GOT3 (cell line): ENCODE data around the gene HMGA1.
"Not testable (repeated sequence)": the region's sequence is repeated elsewhere in the genome, so short reads cannot be mapped to it uniquely, and the experiment has no call there.

Source experiments
- DNase-seq: peaks from one replicate; lab custom pipeline; 2025; ENCODE audit warnings: mixed read lengths; lab: John Stamatoyannopoulos, UW

Gene HMGA1

DNA sequence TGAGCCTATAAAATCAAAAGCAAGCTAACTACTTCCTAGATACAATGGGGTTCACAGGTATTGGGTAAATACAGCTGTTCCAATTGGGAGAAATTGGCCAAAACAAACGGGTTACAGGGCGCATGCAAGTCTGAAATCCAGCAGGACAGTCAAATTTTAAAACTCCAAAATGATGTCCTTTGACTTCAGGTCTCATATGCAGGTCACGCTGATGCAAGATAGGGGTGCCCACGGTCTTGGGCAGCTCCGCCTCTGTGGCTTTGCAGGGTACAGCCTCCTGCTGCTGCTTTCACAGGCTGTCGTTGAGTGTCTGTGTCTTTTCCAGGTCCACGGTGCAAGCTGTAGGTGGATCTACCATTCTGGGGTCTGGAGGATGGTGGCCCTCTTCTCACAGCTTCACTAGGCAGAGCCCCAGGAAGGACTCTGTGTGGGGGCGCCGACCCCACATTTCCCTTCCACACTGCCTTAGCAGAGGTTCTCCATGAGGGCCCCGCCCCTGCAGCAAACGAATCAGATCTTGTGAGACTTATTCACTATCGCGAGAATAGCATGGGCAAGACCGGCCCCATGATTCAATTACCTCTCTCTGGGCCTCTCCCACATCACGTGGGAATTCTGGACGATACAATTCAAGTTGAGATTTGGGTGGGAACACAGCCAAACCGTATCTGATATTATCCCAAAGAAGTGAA, 24.0 kb downstream of the HMGA1 start:
- DNase-seq, result no peak

DNA sequence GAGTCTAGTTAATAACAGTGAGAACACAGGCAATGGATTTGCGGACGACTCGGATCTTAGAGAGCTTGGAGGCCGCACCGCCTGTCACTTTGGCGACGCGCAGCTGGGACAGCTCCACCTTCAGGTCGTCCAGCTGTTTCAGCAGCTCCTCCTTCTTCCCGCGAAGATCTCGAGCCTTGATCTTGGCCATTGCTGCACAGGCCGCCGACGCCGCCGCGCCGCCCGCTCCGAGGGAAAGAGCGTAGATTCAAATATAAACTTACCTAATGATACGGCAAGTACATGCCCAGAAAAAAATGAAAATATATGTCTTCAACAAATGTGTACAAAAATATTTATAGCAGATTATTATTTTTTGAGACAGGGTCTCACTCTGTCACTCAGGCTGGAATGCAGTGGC, 26.8 kb downstream of the HMGA1 start:
- not testable (repeated sequence) for DNase-seq

DNA sequence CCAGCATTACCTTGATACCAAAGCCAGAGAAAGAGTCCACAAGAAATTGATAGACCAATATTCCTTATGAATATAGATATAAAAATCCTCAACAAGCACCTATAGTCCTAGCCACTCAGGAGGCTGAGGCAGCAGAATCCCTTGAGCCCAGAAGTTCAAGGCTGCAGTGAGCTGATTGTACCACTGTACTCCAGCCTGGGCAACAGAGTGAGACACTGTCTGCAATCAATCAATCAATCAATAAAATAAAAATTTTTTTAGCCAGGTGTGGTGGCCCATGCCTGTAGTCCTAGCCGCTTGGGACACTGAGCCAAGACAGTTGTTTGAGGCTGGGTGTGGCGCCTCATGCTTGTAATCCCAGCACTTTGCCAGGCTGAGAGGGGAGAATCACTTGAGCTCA, 31.1 kb downstream of the HMGA1 start:
- no peak for DNase-seq

DNA sequence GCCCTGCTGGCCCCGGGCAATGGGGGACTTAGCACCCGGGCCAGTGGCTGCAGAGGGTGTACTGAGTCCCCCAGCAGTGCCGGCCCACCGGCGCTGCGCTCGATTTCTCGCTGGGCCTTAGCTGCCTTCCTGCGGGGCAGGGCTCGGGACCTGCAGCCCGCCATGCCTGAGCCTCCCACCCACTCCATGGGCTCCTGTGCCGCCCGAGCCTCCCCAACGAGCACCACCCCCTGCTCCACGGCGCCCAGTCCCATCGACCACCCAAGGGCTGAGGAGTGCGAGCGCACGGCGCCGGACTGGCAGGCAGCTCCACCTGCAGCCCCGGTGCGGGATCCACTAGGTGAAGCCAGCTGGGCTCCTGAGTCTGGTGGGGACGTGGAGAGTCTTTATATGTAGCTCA, 32.5 kb downstream of the HMGA1 start:
- not testable (repeated sequence) for DNase-seq

DNA sequence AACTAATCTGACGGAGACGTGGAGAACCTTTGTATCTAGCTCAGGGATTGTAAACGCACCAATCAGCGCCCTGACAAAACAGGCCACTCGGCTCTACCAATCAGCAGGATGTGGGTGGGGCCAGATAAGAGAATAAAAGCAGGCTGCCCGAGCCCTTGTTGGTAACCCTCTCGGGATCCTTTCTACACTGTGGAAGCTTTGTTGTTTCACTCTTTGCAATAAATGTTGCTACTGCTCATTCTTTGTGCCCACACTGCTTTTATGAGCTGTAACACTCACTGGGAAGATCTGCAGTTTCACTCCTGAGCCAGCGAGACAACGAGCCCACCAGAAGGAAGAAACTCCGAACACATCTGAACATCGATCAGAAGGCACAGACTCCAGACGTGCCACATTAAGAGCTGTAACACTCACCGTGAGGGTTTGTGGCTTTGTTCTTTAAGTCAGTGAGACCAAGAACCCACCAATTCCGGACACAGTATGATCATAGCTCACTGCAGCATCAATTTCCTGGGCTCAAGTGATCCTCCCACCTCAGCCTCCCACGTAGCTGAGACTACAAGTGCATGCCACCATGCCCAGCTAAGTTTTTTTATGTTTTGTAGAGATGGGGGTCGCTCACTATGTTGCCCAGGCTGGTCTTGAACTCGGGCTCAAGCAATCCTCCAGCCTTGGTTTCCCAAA, 33.1 kb downstream of the HMGA1 start:
- DNase-seq, result not testable (repeated sequence)

DNA sequence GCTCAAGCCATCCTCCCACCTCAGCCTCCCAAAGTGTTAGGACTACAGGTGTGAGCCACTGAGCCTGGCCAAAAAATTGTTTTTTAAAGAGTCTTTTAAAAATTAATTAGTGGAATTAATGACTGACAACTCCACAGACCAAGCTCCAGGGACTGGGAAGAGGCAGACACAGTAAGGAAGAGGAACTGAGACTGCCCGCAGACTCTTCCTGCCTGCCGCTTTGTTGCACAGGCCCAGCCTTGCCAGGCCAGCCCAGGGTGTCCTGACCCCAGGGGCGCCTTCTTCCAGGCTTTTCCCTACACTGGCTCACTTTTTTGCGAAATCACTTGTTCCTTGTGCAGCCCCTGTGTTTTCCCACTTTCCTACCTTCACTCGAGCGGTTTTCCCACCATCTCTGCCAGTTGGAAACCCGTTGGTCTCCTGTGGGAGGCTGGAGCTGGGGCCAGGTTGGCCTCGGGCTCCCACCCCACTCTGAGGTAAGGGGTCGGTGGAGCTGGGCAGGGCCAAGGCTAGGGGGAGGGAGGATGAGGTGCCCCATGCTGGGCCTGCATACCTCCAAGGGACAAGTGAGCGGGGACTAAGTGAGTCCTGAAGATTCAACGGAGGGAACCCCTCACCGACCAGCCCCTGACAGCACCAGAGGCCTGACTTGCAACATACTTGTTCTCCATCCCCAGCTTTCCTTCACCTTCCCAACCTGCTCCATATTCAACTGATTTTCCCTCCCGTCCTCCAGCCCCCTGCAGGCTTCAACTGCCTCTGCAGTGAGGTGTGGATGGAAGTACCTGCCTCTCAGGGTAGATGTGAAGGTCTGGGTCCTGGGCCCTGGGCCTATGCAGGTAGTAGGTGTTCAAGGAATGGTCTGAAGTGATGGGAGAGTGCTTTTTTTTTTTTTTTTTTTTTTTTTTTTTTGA, 35.6 kb downstream of the HMGA1 start:
- no peak for DNase-seq

DNA sequence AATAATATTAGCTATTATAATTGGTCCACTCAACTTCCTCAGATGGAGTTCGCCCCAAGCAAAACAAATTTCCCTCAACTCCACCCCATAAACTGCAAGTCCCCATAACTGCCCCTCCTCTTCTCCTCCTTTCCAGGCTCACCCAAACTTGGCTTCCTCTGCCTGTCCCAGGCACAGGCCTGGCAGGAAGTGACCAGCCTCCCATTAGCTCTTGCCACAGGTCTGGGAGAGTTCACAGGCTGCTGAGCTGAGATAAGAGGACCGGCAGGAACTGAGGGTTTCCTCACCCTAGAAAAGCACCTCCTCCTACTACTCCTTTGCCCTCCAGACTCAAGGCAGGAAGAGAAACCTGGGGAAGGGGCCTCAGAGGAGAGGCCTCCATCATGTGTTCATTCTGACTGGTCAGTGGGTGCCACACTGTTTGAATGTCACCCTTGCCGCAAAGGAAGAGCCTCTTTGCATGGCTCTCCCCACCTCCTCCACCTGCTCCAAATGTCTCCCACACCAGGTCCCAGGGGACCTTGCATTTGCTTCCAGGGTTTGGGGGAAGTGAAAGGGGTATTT, 36.7 kb downstream of the HMGA1 start:
- no peak for DNase-seq

DNA sequence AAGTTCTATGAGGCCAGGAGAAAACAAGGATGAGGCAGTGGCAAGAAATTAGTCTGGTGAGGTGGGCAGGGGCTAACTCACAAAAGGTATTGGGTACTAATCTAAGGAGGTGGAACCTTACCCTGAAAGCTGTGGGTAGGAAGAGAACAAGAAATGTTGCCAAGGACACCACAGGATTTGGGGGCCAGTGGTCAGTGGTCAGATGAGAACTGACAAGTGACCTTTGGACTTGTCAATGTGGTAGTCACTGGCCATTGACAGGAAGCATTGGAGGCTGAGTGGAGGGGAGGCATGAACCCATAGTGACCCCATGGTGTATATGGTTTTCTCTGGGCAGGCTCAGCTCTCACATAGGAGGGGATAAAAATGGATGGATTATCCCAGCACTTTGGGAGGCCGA, 37.5 kb downstream of the HMGA1 start:
- no peak for DNase-seq

DNA sequence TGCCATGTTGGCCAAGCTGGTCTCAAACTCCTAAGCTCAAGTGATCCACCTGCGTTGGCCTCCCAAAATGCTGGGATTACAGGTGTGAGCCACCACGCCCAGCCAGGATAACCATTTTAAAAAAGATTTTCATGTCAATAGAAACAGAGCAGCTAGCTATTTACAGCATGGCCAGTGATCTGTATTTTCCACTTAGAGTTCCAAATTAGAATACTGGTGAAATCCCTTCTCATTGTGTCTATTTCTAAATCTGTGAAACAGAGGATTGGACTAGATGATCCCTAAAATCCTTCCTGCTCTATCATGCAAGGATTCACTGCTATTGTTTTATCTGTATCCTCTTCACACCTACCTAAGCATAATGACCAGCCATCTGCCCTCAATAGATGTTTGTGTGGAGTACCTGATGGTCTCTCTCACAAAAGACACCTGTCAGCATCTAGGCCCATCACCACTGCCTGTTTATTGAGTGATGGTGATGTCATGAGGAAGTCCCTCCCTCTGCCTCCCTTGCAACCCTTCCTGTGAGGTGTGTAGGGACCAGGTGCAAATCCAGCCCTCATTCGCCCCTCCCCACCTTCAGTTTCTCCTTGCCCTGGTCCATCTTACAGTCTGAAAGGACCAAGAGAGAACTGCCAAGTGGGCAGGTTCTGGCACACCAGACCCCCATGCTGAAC, 38.6 kb downstream of the HMGA1 start:
- DNase-seq, result no peak

DNA sequence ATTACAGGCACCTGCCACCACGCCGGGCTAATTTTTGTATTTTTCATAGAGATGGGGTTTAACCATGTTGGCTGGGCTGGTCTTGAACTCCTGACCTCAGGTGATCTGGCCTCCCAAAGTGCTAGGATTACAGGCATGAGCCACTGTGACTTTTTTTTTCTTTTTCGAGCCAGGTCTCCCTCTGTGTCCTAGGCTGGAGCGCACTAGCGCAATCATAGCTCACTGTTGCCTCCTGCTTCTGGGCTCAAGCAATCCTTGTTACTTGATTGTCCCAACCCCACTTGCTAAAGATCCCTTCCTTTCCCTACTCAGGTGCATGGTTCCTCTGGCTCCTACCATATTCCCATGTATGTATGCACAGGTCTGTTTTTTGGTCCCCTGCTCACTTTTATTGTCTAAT, 39.5 kb downstream of the HMGA1 start:
- no peak for DNase-seq

DNA sequence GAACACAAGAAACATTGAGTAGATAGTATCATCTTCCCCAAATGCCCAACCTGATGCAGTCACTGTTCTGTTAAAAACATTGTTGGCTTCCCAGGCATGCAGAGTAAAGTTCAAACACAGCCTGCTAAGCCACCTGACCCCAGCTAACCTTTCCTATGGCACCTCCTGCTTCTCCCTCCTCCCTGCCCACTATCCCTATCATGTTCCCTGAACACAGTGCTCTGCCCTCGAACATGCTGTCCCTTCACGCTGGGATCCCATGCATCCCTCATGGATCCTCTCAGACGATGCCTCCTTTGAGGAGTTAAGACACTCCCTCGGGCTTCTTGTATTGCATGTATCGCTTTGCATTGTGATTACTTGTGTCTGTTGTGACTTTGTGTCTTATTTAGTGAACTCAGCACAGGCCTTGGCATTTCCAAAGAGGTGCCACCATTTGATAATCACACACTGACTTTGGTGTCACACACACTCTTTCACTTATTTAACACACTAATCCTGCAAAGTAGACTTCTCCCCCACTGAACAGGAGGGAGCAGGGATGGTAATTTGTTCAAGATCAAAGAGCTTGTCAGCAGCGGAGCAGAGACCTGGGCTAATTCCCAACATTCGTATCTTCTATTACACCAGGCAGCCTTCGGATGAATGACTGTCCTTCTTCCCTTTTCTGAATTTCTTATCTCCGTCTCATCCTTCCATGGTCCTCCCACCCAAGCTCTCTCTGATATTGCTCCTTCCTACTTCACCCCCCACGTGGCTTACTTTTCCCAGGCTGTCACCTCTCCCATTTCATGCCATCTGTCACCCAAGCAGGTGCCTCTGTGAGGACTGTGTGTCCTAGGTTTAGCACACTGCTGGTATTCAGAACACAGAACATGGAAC, 40.4 kb downstream of the HMGA1 start:
- no peak for DNase-seq

DNA sequence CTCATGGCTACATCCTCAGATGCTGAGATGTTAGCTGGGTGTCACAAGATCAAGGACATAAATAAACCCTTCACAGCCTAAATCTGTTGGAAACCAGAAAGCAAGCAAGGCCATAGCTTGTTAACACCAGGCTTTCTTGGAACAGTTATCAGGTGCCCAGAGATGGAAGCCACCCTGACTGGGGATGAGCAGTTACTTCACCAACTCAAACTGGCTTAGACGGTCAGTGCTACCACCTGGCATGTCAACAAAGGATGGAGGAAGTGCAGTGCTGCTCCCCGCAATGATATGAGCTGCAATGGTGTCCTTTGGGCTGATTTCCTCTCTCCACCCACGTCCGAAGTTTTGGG, 41.1 kb downstream of the HMGA1 start:
- no peak for DNase-seq

DNA sequence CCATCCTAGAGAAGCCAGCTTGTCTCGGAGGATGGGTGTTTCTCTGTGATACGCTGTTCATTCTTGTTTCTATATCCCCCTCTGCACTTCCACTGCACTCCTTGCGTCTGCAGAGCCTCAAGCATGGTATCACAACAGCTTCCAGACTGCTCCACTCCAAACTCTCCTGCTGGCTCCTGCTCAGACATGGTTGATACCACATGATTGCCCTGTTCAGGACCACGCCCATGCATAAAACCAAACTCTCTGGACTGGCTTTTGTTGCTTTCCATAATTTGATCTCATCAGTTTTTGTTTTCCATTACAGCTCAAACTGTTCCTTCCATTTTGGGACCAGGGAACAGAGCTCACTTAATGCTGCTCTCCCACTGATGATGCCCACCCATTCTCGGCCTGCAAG, 42.2 kb downstream of the HMGA1 start:
- no peak for DNase-seq

DNA sequence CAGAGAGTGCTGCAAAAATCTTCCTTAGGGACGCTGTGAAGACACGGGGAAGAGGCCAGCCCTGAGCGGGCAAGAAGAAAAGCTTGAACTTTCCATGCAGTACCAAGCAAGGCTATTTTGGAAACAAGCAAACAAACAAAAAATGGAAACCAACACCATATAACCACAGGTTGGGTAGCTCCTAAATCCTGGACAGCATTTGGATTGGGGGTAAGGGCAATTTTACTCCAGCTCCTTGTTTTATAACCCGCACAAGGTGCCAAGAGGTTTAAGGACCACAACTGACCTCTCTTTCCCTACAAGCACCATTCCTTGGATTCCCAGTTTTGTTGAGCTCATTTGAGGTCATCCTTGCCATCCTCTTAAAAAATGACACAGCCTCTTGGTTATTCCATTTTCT, 43.5 kb downstream of the HMGA1 start:
- no peak for DNase-seq

DNA sequence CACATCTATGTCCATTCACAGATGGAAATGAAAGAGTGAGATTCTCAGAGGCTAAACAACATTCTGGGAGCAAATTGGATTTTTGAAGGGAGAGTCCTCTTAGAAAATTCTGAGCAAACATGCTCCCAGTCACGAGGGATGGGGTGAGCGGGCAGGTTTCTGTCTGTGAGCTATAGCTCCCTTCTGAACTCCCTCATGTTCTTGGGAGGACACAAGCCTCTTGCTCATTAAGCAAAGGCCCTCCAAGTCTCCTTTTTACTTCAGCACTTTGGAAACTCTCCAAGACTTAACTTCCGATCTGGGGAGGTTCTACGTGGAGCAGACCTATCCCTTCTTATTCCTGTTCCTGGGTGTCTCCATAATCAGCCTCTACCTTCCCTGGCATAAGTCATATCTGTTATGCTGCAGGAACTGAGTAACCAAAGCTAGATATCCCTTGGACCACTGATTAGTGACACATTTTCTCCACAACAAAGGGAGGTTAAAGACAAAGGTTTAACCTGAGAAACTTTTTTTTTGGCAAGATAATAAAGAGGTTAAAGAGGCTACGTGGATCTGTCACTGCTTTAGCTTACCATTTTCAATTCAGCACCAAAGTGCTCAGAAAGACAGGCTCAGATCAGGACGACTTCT, 45.1 kb downstream of the HMGA1 start:
- no peak for DNase-seq

DNA sequence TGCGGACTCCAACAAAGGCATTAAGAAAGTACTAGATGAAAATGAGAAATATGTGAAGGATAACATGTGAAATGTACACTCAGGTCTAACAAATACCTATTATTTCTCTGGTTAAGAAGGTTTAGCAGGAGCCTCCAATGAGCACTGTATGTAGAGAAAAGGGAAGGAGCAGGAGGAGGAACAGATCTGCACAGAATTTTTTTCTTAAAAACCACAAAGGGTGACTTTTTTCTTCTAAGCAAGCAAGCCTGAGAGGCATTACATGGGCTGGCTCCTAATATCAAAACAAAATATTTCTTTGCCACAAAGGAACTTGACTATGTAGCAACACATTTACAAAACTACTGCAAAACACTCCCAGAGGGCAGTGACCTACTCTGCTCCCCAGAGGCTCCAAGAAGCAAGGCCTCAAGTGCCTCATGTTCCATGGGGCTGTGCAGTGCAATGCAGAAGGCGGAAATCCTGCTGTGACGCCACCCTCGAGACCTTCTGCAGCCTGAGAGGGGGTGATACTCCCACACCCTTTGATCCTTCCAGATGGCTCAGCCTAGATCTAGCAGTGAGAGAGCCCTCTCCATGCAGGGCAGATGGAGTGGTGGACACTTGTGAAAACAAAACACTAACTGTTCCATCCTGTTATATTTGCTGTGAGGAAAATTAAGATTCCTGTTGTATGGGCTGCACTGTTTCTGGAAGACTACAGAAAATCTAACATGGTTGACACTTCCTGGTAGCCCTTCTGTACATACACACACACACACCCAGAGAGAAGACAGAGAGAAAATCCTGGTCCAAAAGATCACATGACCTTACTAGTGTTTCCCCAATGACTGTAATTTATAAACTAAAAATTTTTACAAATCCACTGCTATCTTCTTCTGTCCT, 48.1 kb downstream of the HMGA1 start:
- DNase-seq, result no peak

DNA sequence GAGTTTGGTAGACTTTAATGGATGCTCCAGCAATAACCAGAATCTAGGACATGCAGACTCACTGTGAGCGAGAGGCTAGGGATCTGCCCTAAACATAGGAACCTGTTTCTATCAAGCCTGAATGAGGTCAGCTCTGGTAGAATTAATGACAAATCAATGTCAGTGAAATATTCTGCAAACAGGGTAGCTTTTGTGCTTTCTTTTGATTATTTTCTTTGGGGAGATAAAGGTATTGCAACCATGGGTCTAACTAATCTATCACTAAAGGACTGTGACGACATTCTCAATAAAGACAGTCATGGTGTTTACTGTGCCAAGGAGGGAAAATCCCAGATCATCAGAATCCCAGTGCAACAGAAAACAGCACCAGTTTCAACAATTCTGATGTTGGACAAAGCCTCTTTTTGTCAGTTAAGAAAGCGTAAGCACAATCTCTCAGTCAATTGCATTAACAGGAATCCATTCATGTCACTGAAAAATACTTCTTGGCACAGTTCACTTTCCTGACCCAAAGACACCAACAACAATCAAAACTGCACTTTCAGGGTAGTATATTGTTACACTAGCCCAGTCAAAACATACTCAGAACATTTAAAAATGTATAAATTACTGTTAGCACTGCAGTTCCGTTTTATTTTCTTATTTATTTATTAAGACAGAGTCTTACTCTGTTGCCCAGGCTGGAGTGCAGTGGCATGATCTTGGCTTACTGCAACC, 48.9 kb downstream of the HMGA1 start:
- no peak for DNase-seq

DNA sequence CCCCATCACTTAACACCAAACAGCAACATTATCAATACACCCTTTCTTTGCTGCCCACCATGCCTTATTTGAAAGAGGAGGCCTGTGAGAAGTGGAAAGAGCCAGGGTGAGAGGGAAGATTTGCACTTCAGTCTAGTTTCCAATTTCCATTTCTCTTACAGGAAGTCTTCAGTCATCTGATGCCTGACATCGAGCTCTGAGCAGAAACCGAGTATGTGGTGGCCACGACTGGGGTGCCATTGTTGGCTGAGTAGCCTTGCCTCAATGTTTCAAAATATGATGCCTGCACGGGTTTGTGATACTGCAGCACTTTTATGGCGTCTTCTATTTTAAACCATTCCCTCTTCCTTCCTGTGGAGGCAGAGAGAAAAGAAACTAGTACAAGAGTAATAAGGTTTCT, 51.9 kb downstream of the HMGA1 start:
- no peak for DNase-seq

DNA sequence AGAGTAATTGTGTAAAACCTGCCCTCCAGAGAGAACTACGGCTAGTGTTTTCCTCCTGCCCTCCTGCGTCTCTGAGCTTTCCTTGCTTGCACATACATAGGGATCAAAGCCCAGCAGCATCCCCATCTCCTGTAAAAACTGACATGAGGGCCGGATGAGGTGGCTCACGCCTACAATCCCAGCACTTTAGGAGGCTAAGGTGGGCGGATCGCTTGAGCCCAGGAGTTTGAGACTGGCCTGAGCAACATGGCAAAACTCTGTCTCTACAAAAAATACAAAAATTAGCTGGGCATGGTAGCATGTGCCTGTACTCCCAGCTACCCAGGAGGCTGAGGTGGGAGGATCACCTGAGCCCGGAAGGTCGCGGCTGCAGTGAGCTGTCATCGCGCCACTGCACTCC, 52.5 kb downstream of the HMGA1 start:
- DNase-seq, result no peak
